IPS-NIHi7 (cell line): ENCODE results near the gene POFUT2.
"Not testable (repeated sequence)": the region's sequence is repeated elsewhere in the genome, so short reads cannot be mapped to it uniquely, and the experiment has no call there.

Experiments used
- DNase-seq: peaks from one replicate; pipeline ENCODE4 v3.0.0; 2012; ENCODE audit warnings: mixed read lengths; ENCODE audit errors: extremely low spot score

Gene POFUT2

DNA sequence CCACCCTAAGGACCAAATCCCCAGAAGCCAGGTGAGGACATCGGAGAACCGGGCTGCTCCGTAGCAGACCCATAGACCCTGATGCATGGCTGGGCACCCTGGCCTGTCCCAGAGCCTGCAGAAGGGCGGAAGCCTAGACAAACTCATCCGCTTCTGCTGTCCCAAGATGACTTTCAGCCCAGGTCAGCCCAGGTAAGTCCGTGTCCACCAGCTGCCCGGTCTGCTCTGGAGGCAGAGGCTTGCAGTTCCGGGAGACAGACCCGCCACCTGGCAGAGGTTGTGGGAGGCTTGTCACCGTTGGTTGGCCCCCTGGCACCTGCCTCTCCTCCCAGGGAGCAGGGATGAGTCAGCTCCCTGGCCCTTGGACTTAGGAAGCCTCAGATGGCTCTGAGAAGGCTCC lies 22.8 kb upstream of the POFUT2 start:
- no peak for DNase-seq

DNA sequence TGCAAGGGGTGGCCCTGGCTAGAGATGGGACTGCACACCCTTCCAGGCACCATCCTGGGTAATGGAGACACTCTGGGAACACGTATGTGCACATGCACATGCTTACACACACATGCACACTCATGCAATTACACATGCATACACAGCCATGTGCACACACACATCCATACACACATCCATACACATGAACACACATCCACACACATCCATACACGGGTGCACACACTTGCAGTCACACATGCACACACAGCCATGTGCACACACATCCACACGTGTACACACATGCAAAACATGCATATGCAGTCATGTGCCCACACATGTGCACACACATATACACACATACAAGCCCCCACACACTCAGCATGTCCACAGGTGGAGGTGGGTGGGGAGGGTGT lies 22.3 kb upstream of the POFUT2 start:
- DNase-seq: no peak

DNA sequence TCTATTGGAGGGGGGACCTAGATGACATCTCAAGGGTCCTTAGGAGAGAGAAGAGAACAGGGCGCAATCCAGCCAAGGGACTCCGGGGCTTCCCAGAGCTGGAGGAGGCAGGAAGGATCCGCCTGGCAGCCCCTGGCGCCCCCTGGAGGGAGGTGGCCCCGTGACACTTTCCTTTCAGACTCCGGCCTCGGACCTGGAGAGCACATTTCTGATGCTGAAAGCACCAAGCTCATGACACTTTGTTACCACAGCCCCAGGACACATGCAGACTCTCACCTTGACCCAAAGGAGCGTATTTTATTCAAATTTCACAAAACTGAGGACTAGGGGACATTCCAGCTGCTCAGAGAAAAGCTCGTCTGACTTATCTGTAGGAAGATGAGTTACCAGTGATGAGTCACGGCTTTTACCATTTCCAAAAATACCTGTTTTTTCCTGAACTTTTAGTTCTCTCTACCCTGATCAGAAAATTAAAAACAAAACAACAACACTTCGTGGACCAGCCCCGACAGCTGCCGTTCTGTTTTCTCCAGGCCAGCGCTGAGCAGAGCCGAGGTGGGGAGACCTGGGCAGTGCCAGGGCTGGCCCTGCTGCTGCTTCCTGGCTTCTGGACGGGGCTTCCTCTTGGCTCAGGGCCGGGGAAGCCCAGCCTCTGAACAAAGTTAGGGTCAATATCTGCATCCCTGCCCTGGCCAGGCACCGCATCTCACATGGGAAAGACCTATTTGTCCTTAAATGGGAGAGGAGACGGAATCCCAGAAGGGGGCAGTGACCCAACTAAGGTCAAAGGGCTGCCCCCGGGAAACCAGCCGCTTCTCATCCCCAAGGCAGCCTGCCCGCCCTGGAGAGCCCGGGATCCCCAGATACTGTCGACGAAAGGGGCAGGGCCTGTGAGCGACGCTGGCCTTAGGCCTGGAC lies 21.6 kb upstream of the POFUT2 start:
- DNase-seq: peak; percentile 84

DNA sequence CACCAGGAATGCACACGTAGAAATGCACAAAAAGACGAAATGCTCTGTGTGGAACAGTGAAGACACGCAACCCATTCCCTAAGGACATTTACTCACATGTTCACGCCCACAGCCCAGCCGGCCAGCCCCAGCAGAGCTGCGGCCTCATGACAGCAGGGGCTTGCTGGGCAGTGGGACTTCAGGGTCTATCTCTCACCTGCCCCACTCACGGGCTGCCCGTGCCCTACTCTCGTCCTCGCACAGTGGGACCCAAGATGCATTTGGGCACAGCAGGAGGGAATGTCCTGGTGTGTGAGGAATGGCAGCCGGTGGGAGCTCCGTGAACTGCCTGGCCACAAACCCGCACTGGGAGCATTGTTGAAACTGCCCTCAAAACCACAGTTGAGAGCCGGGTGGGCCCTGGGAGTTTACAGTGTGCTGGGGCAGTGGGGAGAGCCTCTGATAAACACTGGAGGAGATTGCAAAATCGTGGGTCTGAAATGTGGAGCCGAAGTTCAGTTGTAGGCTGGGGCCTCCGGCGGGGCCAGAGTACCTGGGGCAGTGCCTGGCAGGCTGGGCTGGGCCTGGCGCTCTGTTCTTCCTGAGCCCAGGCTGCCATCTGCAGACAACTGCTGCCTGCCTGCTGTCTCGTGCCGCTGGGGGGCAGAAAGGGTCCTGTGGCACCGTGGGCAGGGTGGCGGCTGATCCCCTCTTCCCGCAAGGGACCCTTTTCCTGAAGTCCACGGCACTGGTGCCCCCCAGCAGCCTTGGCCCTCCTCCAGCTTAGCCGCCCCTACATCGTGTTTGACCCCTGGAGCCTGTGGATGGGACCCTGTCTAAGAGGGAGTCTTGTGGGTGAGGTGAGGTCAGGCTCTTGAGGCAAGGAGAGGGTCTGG lies 20.7 kb upstream of the POFUT2 start:
- DNase-seq: no peak

DNA sequence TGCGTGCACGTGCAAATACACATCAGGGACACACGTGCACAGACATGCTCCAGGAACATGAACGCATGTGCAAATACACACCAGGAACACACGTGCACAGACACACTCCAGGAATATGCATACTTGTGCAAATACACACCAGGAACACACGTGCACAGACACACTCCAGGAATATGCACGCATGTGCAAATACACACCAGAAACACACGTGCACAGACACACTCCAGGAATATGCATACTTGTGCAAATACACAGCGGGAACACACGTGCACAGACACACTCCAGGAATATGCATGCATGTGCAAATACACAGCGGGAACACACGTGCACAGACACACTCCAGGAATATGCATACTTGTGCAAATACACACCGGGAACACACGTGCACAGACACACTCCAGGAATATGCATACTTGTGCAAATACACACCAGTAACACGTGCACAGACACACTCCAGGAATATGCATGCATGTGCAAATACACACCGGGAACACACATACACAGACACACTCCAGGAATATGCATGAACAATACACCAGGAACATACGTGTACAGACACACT lies 20.0 kb upstream of the POFUT2 start:
- DNase-seq: not testable (repeated sequence)

DNA sequence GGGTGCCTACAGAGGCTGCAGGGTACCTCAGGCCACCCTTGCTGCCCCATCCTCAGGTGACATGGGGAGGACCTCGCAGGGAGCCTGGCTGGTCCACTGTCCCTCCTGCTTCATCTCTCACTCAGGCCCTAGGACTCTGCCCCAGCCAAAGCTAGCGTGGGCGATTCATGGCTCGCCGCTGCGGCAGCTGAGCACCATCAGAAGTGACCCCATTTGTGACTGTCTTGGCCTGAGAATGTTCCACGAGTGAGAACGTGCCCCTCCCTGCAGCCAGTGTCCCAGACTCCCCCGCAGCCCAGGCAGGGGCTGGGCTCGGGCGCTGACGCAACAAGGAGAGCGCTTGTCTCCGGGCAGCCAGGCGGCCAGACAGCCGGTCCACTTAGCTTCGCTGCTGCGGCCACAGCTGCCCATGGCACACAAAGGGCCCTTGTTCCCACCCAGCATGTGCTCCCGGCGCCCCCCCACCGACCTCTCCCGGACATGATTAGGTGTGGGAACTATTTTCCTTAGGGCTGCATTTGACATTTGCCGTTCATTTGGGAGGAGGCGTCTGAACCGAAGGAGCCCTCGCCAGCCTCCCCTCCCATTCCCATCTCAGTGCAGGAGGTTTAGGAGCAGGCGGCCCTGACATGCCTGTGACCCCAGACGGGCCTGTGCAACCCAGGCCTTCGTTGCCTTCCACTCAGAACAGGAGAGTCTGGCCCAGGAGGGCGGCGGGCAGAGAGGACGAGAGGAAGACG lies 19.3 kb upstream of the POFUT2 start:
- no peak for DNase-seq

DNA sequence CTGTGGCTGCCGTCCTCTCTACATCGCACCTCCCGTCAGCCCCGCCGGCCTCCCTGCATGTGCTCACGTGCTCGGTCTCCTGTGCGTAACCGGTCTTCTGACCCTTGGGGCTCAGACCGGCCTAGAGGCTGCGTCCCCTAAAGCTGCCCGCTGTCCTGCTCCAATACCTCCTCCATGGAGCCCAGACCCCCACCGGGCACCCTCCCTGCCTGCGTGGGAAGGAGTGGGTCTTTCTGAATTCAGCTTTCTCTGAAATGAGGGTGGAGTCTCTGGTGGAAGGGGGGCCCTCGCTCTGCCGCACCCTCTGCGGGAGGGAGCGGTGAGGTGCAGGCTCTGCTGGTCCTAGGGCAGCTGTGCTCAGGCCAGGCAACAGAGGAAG lies 18.7 kb upstream of the POFUT2 start:
- no peak for DNase-seq

DNA sequence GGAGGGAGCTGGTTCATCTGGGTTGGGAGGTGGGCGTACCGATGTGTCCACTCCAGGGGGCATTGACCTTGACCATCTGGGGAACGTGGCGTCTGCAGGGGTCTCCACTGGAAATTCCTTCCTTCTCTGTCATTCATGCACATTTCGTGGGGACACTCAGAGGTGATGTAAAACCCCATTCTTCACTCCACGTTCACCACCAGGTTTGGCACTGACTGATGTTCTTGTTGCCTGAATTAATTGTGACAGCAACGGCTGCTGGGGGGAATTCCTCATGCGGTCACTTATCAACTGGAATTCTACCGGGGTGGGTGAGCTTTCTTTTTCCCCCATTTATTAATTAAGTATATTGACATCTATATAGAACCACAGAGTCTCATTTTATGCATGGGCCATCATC lies 18.1 kb upstream of the POFUT2 start:
- no peak for DNase-seq

DNA sequence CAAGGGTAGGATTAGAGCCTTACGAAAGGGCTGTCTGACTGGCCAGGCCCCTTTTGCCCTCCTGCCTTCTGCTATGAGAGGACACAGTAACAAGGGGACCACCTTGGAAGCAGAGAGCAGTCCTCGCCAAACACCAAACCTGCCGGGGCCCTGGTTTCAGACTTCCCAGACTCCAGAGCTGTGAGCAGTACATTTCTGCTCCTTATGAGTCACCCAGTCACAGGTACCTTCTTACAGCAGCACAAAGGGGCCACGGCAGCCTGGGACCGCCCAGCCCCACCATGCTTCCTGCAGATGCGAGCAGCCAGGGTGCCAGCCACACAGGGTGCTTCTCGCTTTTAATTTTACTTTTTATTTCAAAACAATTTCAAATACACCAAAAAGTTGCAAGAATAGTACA lies 17.2 kb upstream of the POFUT2 start:
- DNase-seq: no peak

DNA sequence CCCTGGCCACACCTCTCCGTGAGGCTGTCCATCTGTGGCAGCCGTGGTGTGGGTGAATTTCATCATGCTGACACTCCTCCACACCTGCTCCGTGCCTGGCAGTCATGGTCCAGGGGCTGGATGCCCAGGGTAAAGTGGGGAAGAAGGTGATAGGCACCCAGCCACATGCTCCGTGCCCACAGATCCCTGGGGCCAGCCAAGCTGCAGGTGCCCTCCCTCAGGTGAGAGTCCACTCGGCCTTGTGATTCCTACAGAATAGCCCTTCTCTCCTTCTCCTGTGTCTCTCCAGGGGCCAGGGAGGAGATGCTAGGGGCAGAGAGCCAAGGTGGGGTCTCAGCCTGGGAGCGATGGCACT lies 16.8 kb upstream of the POFUT2 start:
- no peak for DNase-seq

DNA sequence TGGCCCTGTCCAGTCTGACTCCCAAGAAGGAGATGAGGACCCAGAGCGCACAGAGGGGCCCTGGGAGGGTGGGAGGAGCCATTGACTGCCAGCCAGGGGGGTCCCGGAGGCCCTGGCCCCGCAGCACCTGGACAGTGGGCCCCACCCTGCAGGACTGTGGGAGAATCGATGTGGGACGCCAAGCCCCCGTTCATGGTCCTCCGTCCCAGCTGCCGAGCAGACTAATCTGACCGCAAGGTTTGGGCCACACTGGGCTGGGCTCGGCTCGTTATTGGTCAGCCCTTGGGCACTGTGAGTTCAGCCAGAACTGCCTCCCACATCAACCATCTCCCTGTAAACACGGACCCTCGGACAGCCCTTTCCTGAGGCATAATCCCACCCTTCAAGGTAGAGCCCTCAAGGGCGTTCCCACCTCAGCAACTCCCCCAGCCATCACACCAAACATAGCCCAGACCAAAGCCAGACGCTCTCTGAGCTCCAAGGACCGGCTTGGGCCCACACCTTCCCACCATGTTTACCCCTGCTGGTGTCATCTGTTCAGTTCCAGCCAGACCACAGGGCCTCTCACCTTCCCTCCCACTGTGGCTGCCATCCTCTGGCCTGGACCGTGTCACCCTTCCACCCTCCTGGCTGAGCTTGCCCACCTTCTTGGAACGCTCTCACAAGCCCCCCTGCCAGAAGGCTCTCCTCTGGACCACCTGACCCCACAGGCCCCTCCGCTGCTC lies 16.2 kb upstream of the POFUT2 start:
- no peak for DNase-seq

DNA sequence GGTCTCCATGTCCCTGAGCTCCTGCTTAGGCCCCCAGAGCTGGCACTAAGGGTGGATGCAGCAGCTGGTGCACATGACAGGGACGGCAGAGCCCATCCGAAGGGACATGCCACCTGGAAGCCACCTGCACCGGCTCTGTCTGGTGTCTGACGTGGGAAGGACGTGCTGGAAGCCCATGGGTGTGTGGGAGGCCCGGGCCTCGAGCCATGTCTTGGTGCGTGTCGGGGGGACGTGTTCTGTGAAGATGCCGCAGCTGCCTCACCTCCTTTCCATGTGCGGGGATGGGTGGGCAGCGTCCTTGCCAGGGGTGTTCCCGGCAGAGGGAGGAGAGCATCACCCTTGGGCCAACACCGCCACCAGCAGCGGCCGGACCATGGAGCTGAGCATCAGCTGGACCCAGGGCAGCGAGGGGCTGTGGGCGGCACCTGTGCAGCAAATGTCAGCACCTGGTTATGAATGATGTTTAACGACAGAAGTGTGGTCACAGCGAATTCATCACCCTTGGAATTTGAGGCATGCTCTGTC lies 15.5 kb upstream of the POFUT2 start:
- no peak for DNase-seq

DNA sequence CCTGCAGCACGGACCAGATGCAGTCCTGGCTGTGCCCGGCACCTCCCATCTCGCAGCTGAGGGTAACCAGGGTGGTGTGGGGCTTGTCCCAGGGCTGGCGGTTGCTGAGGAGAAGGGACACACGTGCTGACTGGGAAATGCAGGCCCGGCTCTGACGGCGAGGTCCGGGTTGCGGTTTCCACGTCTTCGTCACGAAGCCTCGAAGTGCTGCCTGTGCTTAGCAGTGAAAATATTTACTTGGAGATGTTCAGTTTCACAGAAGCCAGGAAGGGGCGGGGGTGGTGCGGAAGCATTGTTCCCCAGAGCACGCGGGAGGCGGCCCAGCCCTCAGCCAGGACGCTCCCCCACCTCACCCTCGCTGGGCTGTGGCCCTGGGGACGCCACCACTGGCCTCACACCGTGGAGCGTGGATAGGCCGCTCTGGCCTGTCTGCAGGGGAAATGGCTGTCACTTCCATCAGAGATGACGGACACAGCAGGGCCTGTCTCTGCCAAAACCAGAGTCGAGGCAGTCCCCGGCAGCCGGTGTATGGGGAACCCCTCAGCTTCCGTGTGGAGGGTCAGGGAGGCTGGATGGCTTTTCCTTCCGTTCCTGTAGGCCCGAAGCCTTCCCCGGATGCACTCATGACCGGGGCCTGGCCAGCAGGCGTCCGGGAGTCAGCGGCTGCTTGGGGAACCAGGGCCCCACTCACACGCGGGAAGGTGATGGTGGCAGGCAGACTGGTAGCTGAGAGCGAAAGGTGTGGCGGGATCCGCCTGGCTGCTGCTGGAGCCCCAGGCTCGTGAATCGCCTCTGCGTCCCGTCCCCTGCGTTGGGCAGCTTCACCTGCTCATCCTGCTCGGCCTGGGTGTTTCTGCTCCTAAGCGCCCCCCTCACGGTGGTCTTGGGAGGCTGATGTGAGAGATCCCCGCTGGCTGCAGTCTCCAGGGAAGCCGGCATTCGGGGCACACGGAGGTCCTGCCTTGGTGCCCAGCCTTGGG lies 14.7 kb upstream of the POFUT2 start:
- DNase-seq: no peak

DNA sequence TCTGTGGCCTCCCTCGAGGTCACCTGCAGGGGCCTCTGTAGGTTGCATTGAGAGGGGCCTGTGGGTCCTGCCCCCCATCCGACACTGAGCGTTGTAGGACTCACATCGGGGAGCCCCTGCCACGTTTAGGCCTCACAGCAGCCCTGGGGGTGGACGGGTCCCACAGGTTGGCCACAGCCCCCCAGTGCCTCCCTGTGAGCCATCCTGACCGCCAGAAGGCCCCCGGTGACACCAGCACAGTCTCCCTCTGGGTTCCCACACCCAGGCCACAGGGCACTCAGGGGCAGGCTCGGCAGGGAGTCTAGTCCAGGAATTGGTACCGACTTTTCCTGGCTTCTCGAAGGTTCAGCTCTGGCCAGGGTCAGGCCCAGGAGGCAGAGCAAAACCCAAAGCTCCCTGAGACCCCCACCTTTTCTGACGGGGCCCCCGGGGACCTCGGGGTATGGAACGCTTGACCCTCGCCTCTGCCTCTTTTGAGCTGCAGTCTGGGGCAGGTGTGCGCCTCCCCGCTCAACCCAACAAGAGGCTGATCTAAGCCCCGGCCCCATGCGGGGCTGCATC lies 13.9 kb upstream of the POFUT2 start:
- DNase-seq: no peak

DNA sequence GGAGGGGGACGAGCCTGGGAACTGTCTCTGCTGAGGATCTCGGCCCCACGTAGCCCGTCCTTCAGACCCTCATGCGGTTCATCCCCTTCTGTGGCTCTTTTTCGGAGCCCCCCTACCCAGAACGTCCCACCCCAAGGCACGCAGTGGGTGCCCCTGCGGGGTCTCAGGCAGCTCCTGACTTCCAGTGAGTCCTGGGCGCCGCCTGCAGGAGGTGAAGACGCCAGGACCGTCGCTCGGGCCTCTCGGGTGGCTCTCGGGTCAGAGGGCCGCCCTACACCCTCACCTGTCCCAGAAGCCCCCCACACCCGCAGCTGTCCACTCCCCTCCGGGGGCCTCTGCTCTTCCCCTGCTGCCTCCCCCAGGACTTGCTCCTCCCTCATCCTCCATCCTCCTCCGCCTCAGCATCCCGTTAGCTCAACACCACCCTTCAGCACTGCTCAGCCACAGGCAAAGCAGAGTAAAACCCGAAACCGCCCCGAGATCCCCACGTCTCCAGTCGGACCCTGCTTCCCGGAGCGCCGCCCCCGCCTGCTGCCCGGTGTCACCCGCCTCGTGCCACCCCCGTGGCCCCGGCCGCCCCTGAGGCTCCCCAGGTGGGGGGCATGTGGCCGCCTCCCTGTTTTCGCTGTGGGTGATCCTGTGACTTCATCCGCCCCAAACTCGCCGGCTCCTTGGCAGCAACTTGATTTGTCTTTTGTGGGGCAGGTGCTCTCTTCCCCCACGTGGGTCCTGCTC lies 13.3 kb upstream of the POFUT2 start:
- no peak for DNase-seq

DNA sequence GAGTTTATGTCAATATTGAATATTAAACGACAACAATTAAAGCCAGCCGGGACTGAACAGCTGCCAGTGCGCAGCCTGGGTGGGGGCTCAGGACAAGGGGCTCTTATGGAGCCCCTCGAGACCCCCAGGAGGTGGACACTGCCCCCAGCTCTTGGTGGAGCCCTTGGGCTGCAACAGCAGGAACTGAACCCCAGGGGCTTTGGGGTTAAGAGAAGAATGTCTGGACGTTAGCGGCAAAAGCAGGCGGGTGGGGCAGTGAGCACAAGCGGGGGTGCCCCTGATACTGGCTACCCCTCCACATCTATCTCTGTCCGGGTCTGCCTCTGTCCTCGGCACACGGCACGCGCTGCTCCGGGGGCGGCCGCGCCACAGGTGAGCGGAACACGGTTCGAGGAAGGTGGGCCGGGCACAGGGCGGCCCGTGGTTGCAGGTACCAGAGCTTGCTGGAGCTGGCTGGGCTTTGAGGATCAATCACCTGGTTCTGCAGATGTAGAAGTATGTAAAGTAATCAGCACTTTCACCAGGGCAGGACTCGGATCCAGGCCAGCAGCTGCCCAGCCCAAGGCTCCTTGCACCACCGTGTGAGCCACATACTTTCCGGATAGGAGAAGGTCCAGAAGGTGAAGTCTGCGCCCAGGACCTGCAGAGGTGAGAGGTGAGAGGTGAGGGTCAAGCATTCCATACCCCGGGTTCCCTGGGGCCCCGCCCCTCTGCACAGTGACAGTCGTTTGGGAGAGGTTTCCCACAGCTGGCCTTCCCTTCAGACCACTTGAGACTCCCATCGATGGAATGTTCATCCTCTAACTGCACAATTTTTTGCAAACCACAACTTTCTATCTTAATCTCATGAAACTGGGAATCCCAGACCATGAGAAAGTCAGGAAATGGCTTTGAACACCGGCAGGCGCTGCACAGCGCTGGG lies 12.4 kb upstream of the POFUT2 start:
- no peak for DNase-seq

DNA sequence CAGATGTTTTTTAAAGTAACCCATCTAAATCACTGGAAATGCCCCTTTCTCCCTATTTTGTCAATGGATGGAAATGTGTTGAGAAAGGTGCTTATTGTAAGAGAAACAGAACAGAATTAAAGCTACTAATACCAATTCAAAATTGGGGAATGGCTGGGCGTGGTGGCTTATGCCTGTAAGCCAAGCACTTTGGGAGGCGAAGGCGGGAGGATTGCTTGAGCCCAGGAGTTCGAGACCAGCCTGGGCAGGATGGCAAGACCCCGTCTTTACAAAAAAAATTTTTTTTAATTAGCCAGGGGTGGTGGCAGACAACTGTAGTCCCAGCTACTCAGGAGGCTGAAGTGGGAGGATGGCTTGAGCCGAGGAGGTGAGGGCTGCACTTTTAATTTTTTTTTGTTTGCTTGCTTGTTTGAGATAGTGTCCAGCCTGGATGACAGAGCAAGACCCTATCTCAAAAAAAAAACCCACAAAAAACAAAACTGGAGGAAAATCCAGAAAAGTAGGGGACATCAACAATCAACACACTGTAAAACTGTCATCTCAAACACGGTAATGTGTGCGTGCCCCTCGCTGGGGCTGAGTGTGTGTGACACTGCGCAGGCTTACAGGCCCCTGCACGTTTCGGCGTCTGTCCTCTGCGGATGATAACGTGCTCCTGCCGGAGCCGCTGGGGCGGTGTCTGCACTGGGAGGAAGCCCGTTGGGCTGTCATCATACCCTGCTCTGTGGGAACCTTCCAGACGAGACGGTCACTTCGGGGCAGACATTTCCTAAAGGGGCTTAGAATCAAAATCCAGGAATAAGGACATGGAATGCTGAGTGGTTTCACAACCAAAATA lies 11.6 kb upstream of the POFUT2 start:
- no peak for DNase-seq
